SH-SY5Y (cell line): Measurements from ENCODE around the gene SPOP.

Experiments
- GATA2 ChIP-seq: IDR thresholded peaks from 2 replicates; pipeline ENCODE4 v1.6.1; 2011; ENCODE audit warnings: mild to moderate bottlenecking, low read depth, low read length
- GATA3 ChIP-seq: IDR thresholded peaks from 2 replicates; pipeline ENCODE4 v1.6.1; 2011; ENCODE audit warnings: low read depth, mild to moderate bottlenecking, low read length, moderate library complexity

DNA sequence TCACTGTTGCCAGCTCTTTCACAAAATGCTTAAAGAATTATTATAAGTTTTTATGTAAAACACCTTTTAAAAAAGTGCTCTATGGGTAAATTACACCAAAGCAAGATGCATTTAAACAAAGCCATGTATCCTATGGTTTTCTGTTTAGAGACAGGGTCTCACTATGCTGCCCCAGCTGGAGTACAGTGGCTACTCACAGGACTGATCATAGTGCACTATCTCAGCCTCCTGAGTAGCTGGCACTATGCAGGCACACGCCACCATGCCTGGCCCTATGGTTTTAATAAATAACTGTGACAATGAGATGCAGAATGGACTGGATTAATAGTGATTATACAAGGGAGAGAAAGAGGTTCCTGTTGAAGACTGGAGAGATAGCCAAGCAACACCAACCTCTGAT lies 40.2 kb downstream of the SPOP start:
- TF ChIP-seq GATA2 (no peak), GATA3 (no peak)
